OCI-M2 (cell line): ENCODE results near the gene RRAS.
"Not testable (repeated sequence)": the region's sequence is repeated elsewhere in the genome, so short reads cannot be mapped to it uniquely, and the experiment has no call there.

Source experiments
- DNase-seq: peaks from one replicate; lab custom pipeline; 2025; ENCODE audit not compliant: unreplicated experiment; lab: John Stamatoyannopoulos, UW

Gene RRAS

DNA sequence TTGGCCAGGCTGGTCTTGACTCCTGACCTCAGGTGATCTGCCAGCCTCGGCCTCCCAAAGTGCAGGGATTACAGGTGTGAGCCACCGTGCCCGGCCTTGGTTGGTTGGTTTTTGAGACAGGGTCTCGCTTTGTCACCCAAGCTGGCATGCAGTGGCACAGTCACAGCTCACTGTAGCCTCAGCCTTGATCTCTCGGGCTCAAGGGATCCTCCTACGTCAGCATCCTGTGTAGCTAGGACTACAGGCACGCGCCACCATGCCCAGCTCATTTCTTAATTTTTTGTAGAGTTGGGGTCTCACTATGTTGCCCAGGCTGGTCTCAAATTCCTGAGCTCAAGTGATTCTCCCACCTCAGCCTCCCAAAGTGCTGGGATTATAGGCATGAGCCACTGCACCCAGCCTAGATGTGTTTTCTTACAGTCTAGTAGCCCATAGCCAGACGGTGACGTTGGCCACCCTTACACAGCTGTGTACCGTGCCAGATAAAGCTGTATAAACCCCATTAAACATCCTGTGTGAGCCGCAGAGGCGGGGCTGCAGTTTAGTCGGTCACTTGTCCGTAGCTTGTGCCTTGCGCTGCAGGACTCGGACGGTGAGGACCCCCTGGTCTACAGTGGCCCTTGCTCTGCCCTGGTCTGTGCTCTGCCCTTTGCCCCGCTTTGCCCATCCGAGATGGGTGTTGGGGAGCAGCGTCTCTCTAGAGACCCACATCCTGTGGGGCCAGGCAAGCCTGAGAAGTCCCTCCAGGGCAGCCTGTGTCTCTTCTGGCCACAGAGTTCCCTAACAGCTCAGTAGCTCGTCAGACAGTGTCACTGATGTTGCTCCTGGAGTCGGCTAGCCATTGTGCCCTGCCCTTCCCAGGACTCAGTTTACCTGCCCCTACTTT, 15.9 kb upstream of the RRAS start:
- no peak for DNase-seq

DNA sequence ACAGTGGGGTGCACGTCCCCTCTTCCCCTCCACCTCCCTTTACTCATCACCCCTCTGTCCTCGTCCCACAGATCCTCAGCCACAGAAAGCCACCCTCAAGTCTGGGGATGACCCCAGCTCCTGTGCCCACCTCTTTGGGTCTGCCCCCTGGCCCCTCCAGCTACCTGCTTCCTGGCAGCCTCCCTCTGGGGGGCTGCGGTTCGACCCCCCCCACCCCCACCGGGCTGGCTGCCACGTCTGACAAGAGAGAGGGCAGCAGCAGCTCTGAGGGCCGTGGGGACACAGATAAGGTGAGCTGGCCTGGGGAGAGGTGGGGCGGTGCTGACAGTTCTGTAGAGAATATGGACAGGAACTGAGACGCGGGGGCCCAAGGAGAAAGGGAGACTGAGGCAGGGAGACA, 14.6 kb upstream of the RRAS start:
- DNase-seq: no peak

DNA sequence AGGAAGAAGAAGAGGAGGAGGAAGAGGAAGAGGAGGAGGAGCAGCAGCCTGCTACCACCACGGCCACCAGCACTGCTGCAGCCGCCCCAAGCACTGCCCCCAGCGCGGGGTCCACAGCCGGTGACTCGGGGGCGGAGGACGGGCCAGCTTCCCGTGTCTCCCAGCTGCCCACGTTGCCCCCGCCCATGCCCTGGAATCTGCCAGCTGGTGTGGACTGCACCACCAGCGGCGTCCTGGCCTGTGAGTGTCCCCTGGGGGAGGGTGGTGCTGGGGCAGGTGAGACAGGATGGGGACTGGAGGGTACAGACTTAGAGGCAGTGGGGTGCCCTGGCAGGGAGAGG, 13.5 kb upstream of the RRAS start:
- DNase-seq: no peak

DNA sequence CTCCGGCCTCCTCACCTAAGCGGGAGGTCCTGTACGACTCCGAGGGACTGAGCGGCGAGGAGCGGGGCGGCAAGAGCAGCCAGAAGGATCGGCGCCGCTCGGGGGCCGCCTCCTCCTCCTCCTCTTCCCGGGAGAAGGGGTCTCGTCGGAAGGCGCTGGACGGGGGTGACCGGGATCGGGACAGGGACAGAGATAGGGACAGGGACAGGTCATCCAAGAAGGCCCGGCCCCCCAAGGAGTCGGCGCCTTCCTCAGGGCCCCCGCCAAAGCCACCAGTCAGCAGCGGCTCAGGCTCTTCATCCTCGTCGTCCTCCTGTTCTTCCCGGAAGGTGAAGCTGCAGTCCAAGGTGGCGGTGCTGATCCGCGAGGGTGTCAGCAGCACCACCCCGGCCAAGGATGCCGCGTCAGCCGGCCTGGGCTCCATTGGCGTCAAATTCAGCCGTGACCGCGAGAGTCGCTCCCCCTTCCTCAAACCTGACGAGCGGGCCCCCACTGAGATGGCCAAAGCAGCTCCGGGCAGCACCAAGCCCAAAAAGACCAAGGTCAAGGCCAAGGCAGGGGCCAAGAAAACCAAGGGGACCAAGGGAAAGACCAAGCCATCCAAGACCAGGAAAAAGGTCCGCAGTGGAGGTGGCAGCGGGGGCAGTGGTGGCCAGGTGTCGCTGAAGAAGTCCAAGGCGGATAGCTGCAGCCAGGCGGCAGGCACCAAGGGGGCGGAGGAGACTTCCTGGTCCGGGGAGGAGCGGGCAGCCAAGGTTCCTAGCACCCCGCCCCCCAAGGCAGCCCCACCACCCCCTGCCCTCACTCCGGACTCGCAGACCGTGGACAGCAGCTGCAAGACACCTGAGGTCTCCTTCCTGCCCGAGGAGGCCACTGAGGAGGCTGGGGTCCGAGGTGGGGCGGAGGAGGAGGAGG, 12.9 kb upstream of the RRAS start:
- DNase-seq: no peak

DNA sequence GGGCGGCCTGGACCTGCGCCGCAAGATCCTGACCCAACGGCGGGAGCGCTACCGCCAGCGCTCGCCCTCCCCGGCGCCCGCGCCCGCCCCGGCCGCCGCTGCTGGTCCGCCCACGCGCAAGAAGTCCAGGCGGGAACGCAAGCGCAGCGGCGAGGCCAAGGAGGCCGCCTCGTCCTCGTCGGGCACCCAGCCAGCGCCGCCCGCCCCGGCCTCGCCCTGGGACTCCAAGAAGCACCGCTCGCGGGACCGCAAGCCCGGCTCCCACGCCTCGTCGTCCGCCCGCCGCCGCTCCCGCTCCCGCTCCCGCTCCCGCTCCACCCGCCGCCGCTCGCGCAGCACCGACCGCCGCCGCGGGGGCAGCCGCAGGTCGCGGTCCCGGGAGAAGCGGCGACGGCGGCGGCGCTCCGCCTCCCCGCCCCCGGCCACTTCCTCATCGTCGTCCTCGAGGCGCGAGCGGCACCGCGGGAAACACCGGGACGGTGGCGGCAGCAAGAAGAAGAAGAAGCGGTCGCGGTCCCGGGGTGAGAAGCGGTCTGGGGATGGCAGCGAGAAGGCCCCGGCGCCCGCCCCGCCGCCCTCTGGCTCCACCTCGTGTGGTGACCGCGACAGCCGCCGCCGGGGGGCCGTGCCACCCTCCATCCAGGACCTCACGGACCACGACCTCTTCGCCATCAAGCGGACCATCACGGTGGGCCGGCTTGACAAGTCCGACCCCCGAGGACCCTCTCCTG, 12.0 kb upstream of the RRAS start:
- no peak for DNase-seq

DNA sequence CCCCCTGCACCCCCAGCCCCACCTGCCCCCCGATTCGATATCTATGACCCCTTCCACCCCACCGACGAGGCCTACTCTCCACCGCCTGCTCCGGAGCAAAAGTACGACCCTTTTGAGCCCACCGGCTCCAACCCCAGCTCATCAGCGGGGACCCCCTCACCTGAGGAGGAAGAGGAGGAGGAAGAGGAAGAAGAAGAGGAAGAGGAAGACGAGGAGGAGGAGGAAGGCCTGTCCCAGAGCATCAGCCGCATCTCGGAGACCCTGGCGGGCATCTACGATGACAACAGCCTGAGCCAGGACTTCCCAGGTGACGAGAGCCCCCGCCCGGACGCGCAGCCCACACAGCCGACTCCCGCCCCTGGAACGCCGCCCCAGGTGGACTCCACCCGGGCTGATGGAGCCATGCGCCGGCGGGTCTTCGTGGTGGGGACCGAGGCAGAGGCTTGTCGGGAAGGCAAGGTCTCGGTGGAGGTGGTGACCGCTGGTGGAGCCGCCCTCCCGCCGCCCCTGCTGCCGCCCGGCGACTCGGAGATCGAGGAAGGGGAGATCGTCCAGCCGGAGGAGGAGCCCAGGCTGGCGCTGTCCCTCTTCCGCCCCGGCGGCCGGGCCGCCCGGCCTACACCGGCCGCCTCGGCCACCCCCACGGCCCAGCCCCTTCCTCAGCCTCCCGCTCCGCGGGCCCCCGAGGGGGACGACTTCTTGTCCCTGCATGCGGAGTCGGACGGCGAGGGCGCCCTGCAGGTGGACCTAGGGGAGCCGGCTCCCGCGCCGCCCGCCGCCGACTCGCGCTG, 11.3 kb upstream of the RRAS start:
- no peak for DNase-seq

DNA sequence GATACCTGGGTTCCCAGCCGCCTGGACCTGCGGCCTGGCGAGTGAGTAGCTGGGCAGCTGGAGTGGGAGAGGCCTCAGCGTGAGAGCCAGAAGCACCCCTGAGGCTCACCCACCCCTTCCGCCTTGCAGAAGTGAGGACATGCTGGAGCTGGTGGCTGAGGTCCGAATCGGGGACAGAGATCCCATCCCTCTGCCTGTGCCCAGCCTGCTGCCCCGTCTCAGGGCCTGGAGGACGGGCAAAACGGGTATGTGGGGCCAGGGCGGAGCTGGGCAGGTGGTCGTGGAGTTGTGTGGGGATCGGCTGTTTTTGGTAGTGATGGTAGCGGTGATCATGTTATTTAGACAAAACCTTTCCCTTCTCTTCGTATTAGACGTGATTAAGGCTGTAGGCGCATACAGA, 6.6 kb upstream of the RRAS start:
- DNase-seq: no peak

DNA sequence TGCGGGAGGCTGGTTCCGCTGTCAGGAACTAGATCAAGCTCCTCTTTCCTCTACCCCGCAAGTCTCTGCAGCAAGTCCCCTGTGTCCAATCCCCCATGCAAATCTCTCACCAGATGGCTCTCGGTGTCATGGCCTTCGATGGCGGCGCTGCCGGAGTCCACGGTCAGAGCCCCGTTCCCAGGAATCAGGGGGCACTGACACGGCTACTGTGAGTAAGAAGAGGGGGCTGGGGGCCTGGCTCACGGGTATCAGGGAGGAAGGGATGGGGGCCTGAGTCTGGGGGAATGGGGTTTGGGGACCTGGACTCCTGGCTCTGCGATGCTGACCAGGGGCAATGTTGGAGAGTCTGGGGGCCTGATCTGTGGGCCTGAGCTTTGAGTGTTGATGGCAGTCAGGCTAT, 6.1 kb upstream of the RRAS start:
- no peak for DNase-seq

DNA sequence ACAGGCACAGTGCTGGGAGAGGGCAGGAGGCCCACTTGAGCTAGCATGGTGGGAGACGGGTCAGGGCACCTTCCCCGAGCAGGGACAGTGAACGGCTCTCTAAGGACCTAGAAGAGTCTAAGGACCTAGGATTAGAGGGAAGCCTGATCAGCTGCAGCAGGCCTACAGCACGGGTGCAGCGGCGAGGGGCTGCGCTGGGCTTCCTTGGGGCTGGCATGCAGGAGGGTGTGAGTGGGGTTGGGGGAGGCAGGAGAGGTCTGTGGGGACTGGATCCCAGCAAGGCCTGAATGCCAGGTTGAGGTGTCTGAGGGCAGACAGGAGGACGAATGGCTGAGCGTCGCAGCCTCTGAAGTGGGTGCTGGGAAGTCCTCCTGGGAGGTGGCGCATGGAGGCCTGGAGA, 5.6 kb upstream of the RRAS start:
- no peak for DNase-seq

DNA sequence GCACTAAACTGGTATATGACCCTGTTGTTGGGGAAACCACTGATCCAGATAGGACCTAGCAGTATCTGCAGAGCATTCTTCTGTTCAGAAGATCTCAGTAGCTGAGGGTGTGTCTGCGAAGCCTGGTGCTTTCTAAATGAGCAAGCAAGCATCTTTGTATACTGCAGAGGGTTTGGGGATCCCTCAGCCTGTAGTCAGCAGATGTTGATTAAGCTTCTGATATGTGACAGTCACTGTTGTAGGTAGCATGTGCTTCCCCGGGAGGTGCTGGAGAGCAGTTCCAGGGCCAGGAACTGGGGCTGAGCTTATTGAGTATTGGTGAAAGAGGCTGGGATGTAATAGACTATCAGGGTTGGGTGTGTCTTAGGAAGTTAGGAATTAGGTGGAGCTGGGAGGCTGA, 3.5 kb upstream of the RRAS start:
- no peak for DNase-seq

DNA sequence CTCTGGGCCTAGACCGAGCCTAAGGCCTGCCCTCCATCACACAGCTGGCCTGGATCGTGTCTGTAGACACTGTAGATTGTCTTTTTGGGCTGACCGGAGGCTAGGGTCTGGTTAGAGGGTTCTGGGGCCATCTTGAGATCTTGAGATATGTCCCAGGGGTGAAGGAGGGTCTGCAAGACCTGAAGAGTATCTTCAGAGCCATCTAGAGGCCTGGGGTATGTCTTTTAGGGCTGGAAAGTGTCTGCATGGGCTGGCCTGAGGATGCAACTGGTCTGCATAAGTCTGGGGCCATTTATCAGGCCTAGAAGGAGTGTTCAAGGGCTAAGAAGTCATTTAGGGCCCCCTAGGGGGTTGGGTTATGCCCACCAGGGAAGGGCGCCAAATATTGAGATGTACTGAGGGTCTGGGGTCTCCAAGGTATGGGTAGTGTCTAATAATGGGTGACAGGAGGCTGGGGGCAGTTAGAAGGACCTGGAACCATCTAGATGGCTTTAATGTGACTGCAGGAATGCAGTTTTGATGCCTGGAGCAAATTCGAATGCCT, 2.6 kb upstream of the RRAS start:
- DNase-seq: no peak

DNA sequence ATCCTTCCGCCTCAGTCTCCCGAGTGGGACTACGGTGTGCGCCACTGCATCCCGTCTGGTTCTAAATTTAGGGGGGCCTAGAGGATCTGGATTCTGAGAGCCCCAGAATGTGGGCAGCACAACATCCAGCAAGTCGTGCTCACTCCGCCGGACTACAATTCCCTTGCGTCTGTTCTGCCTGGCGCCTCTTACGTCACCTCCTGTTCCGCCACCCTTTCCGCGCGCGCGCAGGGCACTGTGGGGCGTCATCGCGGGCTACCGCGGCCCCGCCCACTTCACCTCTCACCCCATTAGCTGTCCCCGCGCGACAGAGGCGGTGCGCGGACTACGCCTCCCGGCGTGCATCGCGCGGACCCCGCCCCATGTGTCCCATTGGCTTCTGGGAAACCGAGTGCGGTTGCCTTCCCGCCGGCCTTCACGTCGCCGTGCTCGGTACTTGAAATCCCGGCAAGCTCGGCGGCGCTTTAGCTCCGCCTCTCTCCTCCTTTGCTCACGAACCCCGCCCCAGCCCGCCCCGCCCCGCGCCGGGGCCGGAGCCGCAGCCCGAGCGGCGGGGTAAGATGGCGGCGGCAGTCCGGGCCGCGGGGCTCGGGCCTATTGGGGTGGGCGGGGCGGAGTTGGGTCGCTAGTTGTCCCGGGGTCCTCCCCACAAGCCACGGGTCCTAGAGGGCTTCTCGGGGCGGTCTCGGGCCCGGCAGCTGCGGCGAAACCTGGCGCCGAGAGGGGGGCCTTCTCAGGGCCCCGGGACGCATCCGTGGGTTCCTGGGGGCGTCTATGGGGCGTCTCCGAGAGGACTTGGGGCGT, 1.9 kb upstream of the RRAS start, which contains the start of gene SCAF1:
SCAF1 (plus strand) TSS at position 522 of the 804 bp plus-strand sequence. CDS start 2,818 bp downstream, outside the sequence.
- peak; percentile 91 for DNase-seq

DNA sequence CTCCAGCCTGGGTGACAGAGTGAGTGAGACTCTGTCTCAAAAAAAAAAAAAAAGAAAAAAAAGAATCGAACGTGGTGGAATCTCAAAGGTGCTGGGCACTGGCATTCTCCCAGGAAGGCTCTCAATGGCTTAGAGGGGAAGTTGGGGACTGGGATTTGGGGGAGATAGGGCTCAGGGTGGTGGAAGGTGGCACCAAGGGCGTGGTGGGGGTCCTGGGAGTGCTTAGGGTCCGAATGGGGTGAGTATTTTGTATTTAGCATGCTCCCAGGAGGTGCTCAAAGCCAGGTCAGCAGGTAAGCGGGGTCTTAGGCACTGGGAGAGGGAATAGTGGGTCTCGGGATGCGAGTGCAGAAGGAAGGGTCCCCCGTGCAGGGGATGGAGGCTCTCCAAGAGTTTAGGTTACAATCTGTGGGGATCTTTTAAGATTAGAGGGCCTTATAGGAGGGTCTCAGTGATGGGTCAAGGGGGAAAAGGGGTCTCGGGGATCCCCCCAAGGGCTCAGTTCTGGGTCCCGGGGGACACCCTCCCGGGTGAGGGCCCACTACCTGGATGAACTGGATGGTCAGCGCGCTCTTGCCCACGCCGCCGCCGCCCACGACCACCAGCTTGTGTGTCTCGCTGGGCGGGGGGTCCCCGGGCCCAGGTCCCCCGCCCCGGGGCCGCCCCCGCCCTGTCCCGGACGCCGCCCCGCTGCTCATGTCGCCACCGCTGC, 386 bp downstream of the RRAS start:
- DNase-seq: no peak

DNA sequence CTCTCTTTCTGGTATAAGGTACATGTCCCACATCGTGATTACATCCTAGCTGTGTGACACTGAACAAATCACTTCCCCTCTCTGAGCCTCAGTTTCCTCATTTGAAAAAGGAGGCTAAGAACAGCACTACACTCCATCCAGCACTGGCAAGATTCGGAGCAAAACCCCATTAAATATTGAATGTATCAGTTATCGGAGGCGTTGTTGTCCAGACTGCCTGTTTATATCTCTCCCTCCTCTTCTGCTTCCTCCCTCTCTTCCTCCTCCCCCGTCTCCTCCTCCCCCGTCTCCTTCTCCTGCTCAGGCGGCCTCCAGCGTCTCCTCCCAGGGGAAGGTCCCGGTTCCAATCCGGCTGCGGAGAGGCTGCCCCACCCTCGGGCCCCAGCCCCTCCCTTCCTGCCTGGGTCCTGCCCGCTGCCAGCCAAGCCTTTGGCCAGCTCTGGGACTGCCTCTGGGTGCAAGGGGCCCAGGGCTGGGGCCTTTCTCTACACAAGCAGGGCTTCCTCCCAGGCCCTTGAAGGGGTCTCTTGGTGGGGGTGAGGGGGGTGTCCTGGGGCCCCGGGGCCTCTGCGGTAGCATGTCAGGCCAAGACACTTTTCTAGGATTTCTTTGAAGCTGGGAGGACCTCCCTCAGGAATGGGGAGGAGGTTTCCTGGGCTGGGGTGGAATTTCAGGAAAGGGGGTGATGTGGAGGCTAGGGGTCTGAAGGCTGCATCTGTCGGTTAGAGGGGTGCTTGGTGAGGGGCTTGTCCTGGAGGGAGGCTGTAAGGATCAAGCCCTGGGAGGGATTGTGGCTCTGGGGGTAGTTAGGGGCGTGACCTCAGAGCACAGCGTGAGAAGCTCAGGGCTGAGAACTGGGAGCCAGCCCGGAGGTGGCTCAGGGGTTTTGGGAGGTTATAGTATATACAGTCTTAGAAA, 1.9 kb downstream of the RRAS start:
- no peak for DNase-seq

DNA sequence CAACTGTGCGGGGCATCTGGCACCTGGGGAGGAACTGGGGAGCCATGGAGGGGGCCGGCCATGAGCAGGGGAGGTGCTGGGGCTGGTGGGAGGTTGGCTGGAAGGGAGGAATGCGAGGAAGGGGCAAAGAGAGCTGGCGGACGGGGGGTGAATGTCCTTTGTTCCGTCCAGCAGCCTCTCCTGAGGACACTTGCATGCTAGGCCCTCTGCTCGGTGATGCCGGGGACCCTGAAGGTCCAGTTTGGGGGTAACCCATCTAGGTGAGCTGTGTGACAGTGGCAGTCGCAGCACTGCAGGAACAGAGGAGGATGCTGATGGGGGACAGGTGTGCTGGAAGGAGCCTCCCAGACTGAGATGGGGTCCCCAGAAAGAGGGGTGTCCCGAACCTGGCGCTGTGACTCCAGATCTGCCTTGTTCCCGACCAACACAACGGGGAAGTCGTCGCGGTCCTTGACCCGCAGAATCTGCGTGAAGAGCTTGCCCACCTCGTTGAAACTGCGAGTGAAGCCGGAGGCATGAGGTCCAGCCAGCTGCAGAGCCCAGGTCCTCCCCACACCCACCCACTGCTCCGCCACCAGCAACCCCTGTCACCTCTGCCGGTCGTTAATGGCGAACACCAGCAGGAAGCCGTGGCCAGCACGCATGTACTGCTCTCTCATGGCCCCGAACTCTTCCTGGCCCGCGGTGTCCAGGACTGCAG, 3.6 kb downstream of the RRAS start:
- DNase-seq: no peak

DNA sequence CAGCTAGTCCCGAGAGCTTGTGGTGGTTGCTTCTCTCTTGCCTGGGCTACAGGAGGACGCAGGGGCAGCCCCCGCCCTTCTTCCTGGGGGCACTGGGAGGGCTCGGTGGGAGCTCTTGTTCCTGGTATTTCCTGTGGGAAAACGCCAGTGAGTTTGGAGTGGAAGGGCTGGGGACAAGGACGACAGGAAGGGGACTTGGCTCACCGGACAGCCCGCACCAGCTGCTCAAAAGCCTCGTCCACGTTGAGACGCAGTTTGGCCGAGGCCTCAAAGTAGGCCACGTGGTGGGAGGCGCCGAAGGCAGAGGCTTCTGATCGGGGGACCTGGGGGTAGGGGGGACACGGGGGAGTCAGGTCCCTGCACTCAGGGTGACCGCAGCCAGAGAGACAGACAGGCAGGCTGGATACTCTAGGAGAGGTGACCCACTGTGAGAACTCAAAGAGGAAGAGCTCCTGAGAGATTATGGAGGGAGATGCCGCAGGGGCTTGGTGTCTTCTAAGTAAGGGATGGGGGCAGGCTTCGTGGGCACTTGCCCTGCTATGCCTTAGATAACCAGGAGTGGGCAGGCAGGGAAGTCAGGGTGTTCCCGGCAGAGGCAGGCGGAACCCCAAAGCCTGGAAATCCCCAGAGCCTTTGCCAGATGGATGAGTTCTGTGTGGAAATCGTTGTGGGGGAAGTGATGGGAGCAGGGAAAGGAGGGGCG, 4.3 kb downstream of the RRAS start:
- no peak for DNase-seq

DNA sequence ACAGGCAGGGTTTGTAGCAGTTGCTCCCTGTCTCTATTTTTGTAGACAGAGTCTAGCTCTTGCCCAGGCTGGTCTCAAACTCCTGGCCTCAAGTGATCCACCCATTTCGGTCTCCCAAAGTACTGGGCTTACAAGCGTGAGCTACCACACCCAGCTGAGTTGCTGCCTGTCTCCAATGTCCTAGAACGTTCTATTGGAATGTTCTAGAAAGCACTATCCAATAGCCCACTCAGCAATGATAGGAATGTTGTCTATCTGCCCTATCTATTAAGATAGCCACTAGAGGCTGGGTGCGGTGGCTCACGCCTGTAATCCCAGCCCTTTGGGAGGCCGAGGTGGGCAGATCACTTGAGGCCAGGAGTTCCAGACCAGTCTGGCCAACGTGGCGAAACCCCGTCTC, 6.7 kb downstream of the RRAS start:
- DNase-seq: not testable (repeated sequence)
